Measurements from ENCODE around the gene KCNQ1.

The KCNQ1 gene, protein sequence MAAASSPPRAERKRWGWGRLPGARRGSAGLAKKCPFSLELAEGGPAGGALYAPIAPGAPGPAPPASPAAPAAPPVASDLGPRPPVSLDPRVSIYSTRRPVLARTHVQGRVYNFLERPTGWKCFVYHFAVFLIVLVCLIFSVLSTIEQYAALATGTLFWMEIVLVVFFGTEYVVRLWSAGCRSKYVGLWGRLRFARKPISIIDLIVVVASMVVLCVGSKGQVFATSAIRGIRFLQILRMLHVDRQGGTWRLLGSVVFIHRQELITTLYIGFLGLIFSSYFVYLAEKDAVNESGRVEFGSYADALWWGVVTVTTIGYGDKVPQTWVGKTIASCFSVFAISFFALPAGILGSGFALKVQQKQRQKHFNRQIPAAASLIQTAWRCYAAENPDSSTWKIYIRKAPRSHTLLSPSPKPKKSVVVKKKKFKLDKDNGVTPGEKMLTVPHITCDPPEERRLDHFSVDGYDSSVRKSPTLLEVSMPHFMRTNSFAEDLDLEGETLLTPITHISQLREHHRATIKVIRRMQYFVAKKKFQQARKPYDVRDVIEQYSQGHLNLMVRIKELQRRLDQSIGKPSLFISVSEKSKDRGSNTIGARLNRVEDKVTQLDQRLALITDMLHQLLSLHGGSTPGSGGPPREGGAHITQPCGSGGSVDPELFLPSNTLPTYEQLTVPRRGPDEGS

GRCh38 chr11:2444821-2445745 lies at the start of gene KCNQ1:
KCNQ1 (plus strand) TSS chr11:2445008; CDS start chr11:2445099, 91 bp downstream.
- peak; percentile 15 for DNase-seq (ENCODE audit: low spot score)

GRCh38 chr11:2395211-2395730 lies 49.5 kb upstream of the KCNQ1 start:
- DNase-seq (ENCODE audit: low spot score): no peak

DNA sequence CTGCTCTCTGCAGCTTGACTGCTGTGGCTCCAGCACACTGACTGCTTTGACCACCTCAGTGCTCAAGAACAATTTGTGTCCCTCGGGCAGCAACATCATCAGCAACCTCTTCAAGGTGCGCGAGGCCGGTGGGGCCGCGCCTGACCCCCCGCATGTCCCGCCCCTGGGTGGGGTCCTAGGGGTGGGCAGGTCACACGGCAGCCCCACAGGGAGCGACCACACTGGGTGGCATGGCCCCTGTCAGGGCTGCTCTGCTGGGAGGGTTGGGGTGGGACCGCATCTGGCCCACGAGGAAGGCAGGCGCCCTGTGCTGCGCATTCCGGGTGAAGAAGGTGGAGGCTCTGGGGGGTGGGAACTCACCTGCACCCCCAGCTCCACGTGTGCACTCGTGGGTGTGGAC lies 49.0 kb upstream of the KCNQ1 start:
- DNase-seq (ENCODE audit: low spot score): no peak

GRCh38 chr11:2396471-2396870 lies 48.3 kb upstream of the KCNQ1 start:
- DNase-seq (ENCODE audit: low spot score): no peak

GRCh38 chr11:2397005-2397404 lies 47.8 kb upstream of the KCNQ1 start:
- DNase-seq (ENCODE audit: low spot score): no peak

DNA sequence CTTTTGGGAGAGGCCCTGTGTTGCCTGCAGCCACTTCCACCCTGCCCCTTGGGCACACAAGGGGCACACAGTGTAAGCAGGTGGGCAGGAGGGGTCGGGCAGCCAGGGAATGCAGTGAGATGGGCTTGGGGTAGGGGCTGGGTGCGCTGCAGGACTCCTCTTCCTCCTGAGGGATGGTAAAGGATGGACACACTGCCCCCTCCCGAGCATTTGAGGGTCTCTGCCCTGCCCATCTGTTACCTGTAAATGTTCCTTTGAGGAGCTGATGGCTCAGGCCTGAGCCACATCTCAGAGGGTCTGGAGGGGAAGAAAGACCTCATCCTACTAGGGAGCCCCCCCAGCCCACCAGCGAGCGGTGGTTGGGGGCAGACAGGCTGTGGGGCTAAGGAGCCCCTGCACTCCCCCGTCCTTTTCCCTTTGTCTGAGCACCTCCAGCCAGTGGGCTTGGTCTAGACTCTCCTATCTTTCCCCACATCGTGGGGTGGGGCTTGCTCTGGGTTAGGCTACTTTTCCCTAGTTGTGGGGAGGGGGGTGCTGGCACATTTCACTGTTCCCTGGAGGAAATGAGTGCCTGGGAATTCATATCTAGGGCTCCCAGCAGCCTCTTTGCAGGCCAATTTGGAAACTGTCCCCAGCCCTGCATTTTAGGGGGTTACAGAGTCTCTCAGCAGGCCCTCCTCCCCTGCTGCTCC lies 46.0 kb upstream of the KCNQ1 start:
- DNase-seq (ENCODE audit: low spot score): no peak

DNA sequence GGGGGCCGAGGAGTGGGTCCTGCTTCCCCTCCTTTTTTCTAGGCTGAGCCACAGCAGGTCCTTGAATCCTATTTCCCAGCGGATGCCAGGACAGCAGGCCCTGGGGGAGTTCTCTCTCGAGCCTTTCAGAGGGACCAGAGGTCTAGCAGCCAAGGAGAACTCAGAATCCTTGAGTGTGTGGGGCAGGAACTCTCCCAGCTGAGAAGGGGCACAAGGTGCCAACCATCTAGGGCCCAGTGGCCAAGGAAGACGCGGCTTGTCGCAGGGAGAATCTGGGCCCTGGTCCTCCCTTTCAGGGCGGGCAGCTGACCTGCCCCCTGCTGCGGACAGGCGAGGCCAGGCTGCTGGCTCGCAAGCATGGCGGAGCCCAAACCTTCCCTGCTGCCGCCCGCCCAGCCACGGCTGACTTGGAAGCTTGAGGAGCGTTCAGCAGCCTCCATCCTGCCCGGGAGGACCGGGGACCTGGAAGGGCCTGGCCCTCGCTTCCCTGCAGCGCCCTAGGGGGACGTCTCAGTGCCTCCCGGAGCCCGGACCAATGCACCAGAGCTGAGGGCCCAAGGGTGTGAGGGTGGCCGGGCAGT lies 45.2 kb upstream of the KCNQ1 start:
- DNase-seq (ENCODE audit: low spot score): no peak

GRCh38 chr11:2400069-2400761 lies 44.6 kb upstream of the KCNQ1 start, which contains the start of gene TSSC4:
TSSC4 (plus strand) TSS chr11:2400750; CDS start chr11:2402634, 1,884 bp downstream.
- peak; percentile 99 for DNase-seq (ENCODE audit: low spot score)

DNA sequence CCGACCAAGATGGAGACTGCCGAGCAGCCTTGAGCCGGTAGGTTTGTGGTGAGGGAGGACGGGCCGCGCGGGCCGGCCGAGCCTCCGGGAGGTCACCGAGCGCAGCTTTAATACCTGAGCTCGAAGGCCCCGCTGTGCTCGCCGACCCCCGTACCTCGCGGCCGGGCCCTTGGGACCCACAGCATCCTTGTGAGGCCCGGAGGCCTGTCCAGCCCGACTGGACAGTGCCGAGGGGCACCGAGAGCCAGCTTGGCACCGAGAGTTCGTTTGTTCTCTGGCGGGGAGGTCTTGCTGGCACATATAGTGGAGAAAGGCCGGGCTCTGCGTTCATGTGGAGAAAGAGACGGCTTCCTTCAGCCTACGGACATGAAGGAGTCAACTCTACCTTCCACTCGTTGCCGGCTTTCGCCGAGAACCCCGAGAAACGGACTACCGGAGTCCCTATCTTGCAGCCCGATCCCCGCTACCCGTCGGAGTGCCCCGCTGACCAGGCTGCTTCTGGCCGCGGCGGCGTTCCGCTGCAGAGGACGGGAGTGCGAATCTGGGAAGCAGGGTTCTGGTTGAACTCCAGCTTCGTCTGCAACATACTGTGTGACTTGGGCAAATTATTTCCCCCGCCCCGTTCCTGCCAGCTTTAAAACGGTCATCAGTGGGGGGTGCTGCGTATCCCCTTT lies 43.9 kb upstream of the KCNQ1 start:
- DNase-seq (ENCODE audit: low spot score): no peak

GRCh38 chr11:2401436-2401984 lies 43.3 kb upstream of the KCNQ1 start:
- no peak for DNase-seq (ENCODE audit: low spot score)

GRCh38 chr11:2402106-2402505 lies 42.7 kb upstream of the KCNQ1 start:
- DNase-seq (ENCODE audit: low spot score): no peak

DNA sequence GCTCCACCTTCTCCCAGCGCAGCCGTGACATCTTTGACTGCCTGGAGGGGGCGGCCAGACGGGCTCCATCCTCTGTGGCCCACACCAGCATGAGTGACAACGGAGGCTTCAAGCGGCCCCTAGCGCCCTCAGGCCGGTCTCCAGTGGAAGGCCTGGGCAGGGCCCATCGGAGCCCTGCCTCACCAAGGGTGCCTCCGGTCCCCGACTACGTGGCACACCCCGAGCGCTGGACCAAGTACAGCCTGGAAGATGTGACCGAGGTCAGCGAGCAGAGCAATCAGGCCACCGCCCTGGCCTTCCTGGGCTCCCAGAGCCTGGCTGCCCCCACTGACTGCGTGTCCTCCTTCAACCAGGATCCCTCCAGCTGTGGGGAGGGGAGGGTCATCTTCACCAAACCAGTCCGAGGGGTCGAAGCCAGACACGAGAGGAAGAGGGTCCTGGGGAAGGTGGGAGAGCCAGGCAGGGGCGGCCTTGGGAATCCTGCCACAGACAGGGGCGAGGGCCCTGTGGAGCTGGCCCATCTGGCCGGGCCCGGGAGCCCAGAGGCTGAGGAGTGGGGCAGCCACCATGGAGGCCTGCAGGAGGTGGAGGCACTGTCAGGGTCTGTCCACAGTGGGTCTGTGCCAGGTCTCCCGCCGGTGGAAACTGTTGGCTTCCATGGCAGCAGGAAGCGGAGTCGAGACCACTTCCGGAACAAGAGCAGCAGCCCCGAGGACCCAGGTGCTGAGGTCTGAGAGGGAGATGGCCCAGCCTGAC lies 41.7 kb upstream of the KCNQ1 start:
- DNase-seq (ENCODE audit: low spot score): no peak

DNA sequence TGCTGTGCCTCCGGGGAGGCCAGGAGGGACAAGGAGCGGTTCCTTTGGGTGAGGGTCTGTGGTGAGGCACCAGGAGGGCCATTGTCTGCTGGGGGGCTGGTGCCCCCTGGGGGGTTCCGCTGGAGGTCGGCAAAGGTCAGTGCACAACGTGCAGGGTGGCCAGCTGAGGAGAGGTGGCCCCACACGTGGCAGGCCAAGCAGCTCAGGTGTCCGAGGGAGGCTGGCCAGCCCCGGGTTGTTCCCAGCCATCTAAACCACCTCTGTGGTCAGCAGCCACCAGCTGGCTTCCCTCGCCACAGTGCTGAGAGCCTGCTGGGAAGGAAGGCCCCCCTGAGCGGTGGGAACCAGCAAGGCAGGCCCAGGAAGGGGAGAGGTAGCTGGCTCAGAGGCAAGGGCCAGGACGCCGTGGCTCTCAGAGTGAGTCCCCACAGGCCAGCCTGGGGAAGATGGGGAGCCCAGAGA lies 40.0 kb upstream of the KCNQ1 start:
- no peak for DNase-seq (ENCODE audit: low spot score)

- no peak for DNase-seq (ENCODE audit: low spot score)
Measured at GRCh38 chr11:2406451-2406850, 38.4 kb upstream of the KCNQ1 start.

- no peak for DNase-seq (ENCODE audit: low spot score)
Measured at GRCh38 chr11:2406878-2407410, 37.9 kb upstream of the KCNQ1 start.

- DNase-seq (ENCODE audit: low spot score): no peak
Measured at GRCh38 chr11:2408671-2409070, 36.1 kb upstream of the KCNQ1 start.

DNA sequence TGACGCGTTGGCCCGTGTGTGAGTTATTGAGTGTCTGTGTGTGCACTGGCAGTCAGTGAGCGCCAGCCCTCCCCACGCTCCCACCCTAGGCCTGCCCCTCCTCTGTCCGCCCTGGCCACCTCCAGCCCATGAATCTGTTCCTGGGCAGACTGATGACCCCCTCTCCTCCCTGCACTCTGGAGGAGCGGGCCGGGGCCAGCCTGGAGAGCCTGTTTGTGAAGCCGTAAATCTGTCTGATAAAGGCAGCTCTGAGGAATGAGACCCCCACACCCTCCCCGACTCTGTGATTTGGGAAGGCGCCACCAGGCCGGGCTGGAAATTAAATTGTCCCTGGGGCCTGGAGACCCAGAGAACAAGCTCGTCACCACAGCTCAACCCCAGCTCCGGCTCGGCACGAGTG lies 35.7 kb upstream of the KCNQ1 start:
- no peak for DNase-seq (ENCODE audit: low spot score)

Data from kidney capillary endothelial cell (primary cell).